Right lung (tissue), 5 donors: ENCODE results near the gene TLE2. TPM values are rescaled to one million over a fixed set of nuclear protein-coding genes. Genes with fewer than 3 reads are reported as not detected.

ENCODE experiments used
- DNase-seq, 2 donors: peaks; one replicate each; pipeline ENCODE4 v3.0.0-alpha.2; 2013
- polyA plus RNA-seq, 5 donors: library from polyadenylated mRNA; unstranded; fragments of 120-200 nt; gene quantifications; one replicate each; pipeline versions ENCODE4 v1.2.1 to v1.2.3, GENCODE V29; 2013; ENCODE audit warnings: inconsistent platforms in 1 of 5, low replicate concordance in 1 of 5; ENCODE audit not compliant: insufficient read length in 5 of 5, insufficient read depth in 1 of 5

The TLE2 gene
- polyA plus RNA-seq, 5 donors = 136 to 267 (median 184) TPM

GRCh38 chr19:2960120-2960519 lies 69.0 kb downstream of the TLE2 start:
- no peak for DNase-seq

- no peak for DNase-seq
Measured at GRCh38 chr19:2957160-2957559, 71.9 kb downstream of the TLE2 start.

GRCh38 chr19:2952953-2953481 lies 76.1 kb downstream of the TLE2 start:
- DNase-seq = peak; percentile 53 to 62

- DNase-seq = peak; percentile 99 to 100
Measured at GRCh38 chr19:2950286-2951124, 78.6 kb downstream of the TLE2 start.

GRCh38 chr19:2949939-2950285 lies 79.2 kb downstream of the TLE2 start:
- no peak for DNase-seq

Other genes starting within 250 kb of the TLE2 start
- gene SGTA, start 246.0 kb downstream of the TLE2 start, polyA plus RNA-seq = 10 to 100 TPM; 38.2 to 65.9 (median 46.2) TPM
- gene THOP1, start 243.8 kb downstream of the TLE2 start, polyA plus RNA-seq = 10 to 100 TPM; 34.5 to 58.3 (median 38.7) TPM
- gene ZNF554, start 209.4 kb downstream of the TLE2 start, polyA plus RNA-seq = 1 to 10 TPM; 6.8 to 9.1 (median 8.6) TPM
- 10 to 100 TPM in 2 of 5 donors, 1 to 10 TPM in 3; 8.1 to 12.9 (median 9.4) TPM for gene ZNF555, start 187.8 kb downstream of the TLE2 start, polyA plus RNA-seq
- 1 to 10 TPM in 1 of 5 donors, under 1 TPM in 3, not detected in 1; 0.09 to 1.2 (median 0.21) TPM for gene ZNF556, start 161.9 kb downstream of the TLE2 start, polyA plus RNA-seq
- 1 to 10 TPM; 6.1 to 7.9 (median 7.1) TPM for gene ZNF57, start 128.4 kb downstream of the TLE2 start, polyA plus RNA-seq
- gene ZNF77, start 84.3 kb downstream of the TLE2 start, polyA plus RNA-seq = 10 to 100 TPM in 1 of 5 donors, 1 to 10 TPM in 4; 7.7 to 11.1 (median 8.8) TPM
- gene TLE6, start 51.7 kb downstream of the TLE2 start, polyA plus RNA-seq = 10 to 100 TPM in 3 of 5 donors, 1 to 10 TPM in 2; 8.2 to 13.6 (median 11.8) TPM
- gene TLE5, start 33.2 kb upstream of the TLE2 start, polyA plus RNA-seq = 1,000 to 10,000 TPM in 1 of 5 donors, 100 to 1,000 TPM in 4; 691 to 1,051 (median 791) TPM
- 10 to 100 TPM; 43.6 to 67.9 (median 54.6) TPM for gene GNA11, start 65.1 kb upstream of the TLE2 start, polyA plus RNA-seq
- gene GNA15, start 106.8 kb upstream of the TLE2 start, polyA plus RNA-seq = 1 to 10 TPM; 1.7 to 3.9 (median 2.3) TPM
- gene S1PR4, start 149.5 kb upstream of the TLE2 start, polyA plus RNA-seq = 1 to 10 TPM; 1.2 to 2.8 (median 1.7) TPM
- gene NCLN, start 156.7 kb upstream of the TLE2 start, polyA plus RNA-seq = 10 to 100 TPM; 22.1 to 52.4 (median 34.4) TPM
- gene CELF5, start 195.4 kb upstream of the TLE2 start, polyA plus RNA-seq = 1 to 10 TPM; 1.3 to 4.1 (median 2.3) TPM